GM21619 (cell line): ENCODE measurements around the gene MSRB2.
"Not testable (repeated sequence)": the region's sequence is repeated elsewhere in the genome, so short reads cannot be mapped to it uniquely, and the experiment has no call there.

Source experiments
- ATAC-seq: cut with Tn5 transposase; IDR thresholded peaks from one replicate; pipeline ENCODE4 v1.9.1; 2021; ENCODE audit not compliant: unreplicated experiment

MSRB2 gene

GRCh38 chr10:23095404-23095965 lies at the start of gene MSRB2:
TSS of gene MSRB2 (plus strand) at chr10:23095579. CDS start at chr10:23095609, 30 bp downstream.
- peak; percentile 70 for ATAC-seq

GRCh38 chr10:23046027-23046426 lies 49.4 kb upstream of the MSRB2 start:
- ATAC-seq, result no peak

- no peak for ATAC-seq
Observed at GRCh38 chr10:23047201-23048050, 48.0 kb upstream of the MSRB2 start.

GRCh38 chr10:23048191-23048590 lies 47.2 kb upstream of the MSRB2 start:
- no peak for ATAC-seq

GRCh38 chr10:23051278-23051677 lies 44.1 kb upstream of the MSRB2 start:
- no peak for ATAC-seq

- no peak for ATAC-seq
Observed at GRCh38 chr10:23051855-23052331, 43.5 kb upstream of the MSRB2 start.

GRCh38 chr10:23053036-23053435 lies 42.3 kb upstream of the MSRB2 start:
- no peak for ATAC-seq

- no peak for ATAC-seq
Observed at GRCh38 chr10:23055424-23056185, 39.8 kb upstream of the MSRB2 start.

GRCh38 chr10:23056186-23056579 lies 39.2 kb upstream of the MSRB2 start:
- ATAC-seq, result no peak

- ATAC-seq, result no peak
Observed at GRCh38 chr10:23058366-23058765, 37.0 kb upstream of the MSRB2 start.

- ATAC-seq, result no peak
Observed at GRCh38 chr10:23060918-23061317, 34.5 kb upstream of the MSRB2 start.

- no peak for ATAC-seq
Observed at GRCh38 chr10:23063045-23063972, 32.1 kb upstream of the MSRB2 start.

- ATAC-seq, result no peak
Observed at GRCh38 chr10:23063973-23064812, 31.2 kb upstream of the MSRB2 start.

- ATAC-seq, result not testable (repeated sequence)
Observed at GRCh38 chr10:23064813-23065114, 30.6 kb upstream of the MSRB2 start.

GRCh38 chr10:23065181-23065948 lies 30.0 kb upstream of the MSRB2 start:
- ATAC-seq, result no peak

GRCh38 chr10:23067337-23067736 lies 28.0 kb upstream of the MSRB2 start:
- ATAC-seq, result no peak

GRCh38 chr10:23067939-23068775 lies 27.2 kb upstream of the MSRB2 start:
- ATAC-seq, result peak; percentile 40
